Nephron (organoid): ENCODE results near the gene RNF166.

Experiments
- H3K27ac Mint-ChIP-seq, 3 experiments: 2 replicates each; pipeline ENCODE4 v1.8.0; 2020; ENCODE audit warnings: mixed read lengths in 3 of 3, mild to moderate bottlenecking in 2 of 3, moderate library complexity in 1 of 3
- H3K27me3 Mint-ChIP-seq: 2 replicates; pipeline ENCODE4 v1.8.0; 2021; ENCODE audit warnings: low read depth, mild to moderate bottlenecking, moderate library complexity, mixed read lengths
- H3K36me3 Mint-ChIP-seq: 2 replicates; pipeline ENCODE4 v1.8.0; 2020; ENCODE audit warnings: low read depth, mixed read lengths
- H3K4me1 Mint-ChIP-seq: 2 replicates; pipeline ENCODE4 v1.8.0; 2020; ENCODE audit warnings: mixed read lengths
- H3K4me3 Mint-ChIP-seq, 3 experiments: 2 replicates each; pipeline ENCODE4 v1.8.0; 2020; ENCODE audit warnings: mild to moderate bottlenecking in 3 of 3, mixed read lengths in 3 of 3, moderate library complexity in 2 of 3
- H3K9me3 Mint-ChIP-seq: 2 replicates; pipeline ENCODE4 v1.8.0; 2020; ENCODE audit warnings: mixed read lengths
- CTCF ChIP-seq, 3 experiments: fragments of 200-600 bp; sonication (generic); IDR thresholded peaks; one replicate each; pipeline ENCODE4 v1.5.0; 2021; ENCODE audit warnings: antibody characterized with exemption in 3 of 3; ENCODE audit not compliant: unreplicated experiment in 3 of 3

The RNF166 gene

GRCh38 chr16:88726408-88726749, 20.2 kb upstream of the RNF166 start:
- peaks cover 9% of the 10 kb centered on the region for H3K4me1 Mint-ChIP-seq
- no peaks in the 10 kb centered on the region for H3K27me3 Mint-ChIP-seq
- H3K9me3 Mint-ChIP-seq, result no peaks in the 10 kb centered on the region
- no peak overlapping the region for H3K4me3 Mint-ChIP-seq
- no peak overlapping the region for H3K27ac Mint-ChIP-seq
- H3K36me3 Mint-ChIP-seq, result no peaks in the 10 kb centered on the region
- TF ChIP-seq CTCF (IDR thresholded peaks at IDR 0.05; ENCODE audit: unreplicated experiment in 3 of 3), result no peak

- TF ChIP-seq CTCF (IDR thresholded peaks at IDR 0.05; ENCODE audit: unreplicated experiment in 3 of 3), result no peak
- no peaks in the 10 kb centered on the region for H3K9me3 Mint-ChIP-seq
These were observed 19.6 kb upstream of the RNF166 start for GRCh38 chr16:88725609-88726407.

GRCh38 chr16:88724855-88725555, 18.8 kb upstream of the RNF166 start:
- H3K27me3 Mint-ChIP-seq, result no peaks in the 10 kb centered on the region
- H3K36me3 Mint-ChIP-seq, result no peaks in the 10 kb centered on the region
- no peak overlapping the region for H3K4me3 Mint-ChIP-seq
- no peaks in the 10 kb centered on the region for H3K4me1 Mint-ChIP-seq
- TF ChIP-seq CTCF (IDR thresholded peaks at IDR 0.05; ENCODE audit: unreplicated experiment in 3 of 3), result no peak
- no peak overlapping the region for H3K27ac Mint-ChIP-seq
- H3K9me3 Mint-ChIP-seq, result no peaks in the 10 kb centered on the region

More at GRCh38 chr16:88725609-88726407, 19.6 kb upstream of the RNF166 start:
- H3K4me1 Mint-ChIP-seq, result peaks cover 4% of the 10 kb centered on the region
- no peak overlapping the region for H3K27ac Mint-ChIP-seq
- no peaks in the 10 kb centered on the region for H3K36me3 Mint-ChIP-seq
- no peak overlapping the region for H3K4me3 Mint-ChIP-seq
- H3K27me3 Mint-ChIP-seq, result no peaks in the 10 kb centered on the region

- Mint-ChIP-seq H3K9me3 (no peaks in the 10 kb centered on the region), H3K27me3 (no peaks in the 10 kb centered on the region), H3K4me3 (no peak overlapping the region), H3K27ac (no peak overlapping the region), H3K4me1 (no peaks in the 10 kb centered on the region), H3K36me3 (no peaks in the 10 kb centered on the region)
- no peak for TF ChIP-seq CTCF (IDR thresholded peaks at IDR 0.05; ENCODE audit: unreplicated experiment in 3 of 3)
These were observed 17.7 kb upstream of the RNF166 start for GRCh38 chr16:88723911-88724310.

- no peaks in the 10 kb centered on the region for H3K4me1 Mint-ChIP-seq
- no peak for TF ChIP-seq CTCF (IDR thresholded peaks at IDR 0.05; ENCODE audit: unreplicated experiment in 3 of 3)
- H3K4me3 Mint-ChIP-seq, result no peak overlapping the region
- H3K27ac Mint-ChIP-seq, result no peak overlapping the region
- H3K36me3 Mint-ChIP-seq, result no peaks in the 10 kb centered on the region
- no peaks in the 10 kb centered on the region for H3K9me3 Mint-ChIP-seq
- no peaks in the 10 kb centered on the region for H3K27me3 Mint-ChIP-seq
These were observed 17.3 kb upstream of the RNF166 start for GRCh38 chr16:88723507-88723887.
